ENCODE results near the gene ZNF273.
A peak's percentile ranks its signal among the peaks of the same experiment; 100 is the strongest.

The ZNF273 gene

DNA sequence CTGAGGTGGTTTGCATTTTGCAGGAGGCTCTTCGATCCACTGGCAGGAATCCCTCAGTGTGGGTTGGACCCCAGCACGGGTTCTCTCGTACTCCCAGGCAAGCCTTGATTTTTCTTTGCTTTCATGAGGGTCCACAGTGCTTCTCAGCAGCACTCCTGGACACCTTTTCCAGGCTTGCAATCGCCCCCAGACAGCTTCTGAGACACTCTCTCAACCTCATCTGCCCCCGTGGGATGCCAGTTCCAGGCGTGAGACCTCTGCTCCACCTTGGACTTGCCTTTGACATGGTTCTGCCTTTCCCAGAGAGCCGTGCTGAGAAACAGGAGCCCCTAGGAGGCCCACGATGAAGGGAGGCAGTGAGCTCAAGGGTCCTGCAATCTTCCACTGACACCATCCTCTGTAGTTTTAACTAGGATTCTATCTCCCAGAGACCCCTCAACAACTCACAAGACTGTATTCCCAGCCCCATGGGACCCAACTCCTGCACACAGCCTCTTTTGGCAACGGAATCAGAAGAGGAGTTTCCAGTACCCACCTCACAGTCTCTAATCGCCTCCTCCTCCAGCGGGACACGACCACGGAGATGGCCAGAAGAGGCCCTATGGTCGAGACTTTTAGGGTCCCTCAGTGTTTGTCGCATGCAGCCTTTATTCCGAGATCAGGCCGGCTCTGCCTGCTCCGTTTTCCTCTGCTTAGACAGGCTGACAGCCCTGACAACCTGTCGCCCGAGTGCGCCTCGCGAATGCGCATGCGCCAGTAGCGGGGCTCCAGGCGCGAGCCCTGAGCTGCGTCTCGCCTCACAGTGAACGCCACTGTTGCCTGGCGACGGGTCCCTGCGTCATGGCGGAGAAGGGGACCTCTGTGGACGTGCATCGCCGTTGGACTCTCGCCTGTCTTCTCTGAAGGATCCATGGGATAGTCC is 26.0 kb upstream of the ZNF273 start:
- DNase-seq (ENCODE audit: low read depth in 4 of 4, low spot score in 1 of 4), result peak in 3 of 4 experiments; percentile 13 to 61 (median 57)

DNA sequence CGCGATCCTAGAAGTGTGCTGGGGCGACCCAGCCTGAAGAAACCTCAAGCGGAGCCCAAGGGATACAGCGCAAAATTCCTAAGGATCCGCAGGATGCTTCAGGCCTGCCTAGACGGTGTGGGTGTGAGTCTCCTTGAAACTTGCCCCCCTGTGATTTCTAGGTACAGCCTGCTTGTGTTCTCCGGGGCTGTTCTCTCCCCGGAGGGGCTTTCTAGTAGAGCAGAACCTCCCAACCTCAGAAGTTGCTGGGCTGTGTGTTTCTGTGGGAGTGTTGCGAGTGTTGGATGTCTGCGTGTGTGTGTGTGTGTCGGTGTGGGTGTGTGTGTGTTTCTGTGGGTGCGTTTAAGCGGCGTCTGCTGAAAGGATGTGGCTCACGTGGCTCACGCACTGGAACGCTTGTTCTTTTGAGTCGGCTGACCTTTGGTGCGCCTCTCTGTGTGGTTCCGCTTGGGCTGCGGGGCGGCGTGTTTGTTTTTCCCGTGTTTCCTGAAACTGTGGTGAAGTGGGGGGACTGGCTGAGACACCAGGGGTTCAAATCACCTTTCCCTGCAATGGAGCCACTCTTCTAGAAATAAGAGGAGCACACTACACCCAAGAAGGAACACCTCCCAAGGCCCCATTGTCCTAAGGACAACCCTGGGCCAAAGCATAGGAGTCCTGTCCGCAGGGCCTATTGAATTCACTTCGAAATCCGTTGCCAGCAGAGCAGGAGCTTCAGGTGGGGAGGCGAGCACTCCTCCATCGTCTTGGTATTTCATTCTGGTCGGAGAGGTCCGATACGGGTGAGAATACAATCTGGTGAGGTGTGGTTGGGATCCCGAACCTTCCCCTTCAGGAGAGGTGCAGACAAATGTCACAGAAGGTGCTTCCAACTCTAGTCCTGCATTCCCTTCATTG is 25.1 kb upstream of the ZNF273 start:
- DNase-seq (ENCODE audit: low read depth in 4 of 4, low spot score in 1 of 4), result no peak

DNA sequence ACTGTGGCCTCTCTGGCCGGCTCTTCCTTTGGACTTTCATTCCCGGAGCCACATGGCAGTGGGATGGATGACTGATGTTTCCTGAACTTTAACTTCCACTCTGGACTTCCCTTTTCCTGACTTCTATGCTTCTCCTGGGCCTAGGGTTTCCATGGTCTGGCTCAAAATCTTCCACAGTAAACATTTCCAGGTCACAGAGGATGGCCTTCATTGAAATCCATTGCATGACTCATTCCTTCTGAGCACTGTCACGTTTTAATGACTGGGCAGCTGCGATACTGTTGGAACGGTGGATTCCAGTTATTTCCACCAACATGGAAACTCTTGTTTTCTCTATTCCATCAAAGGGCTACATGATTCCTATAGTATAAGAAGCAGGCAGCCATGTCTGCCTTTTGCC is 24.4 kb upstream of the ZNF273 start:
- DNase-seq (ENCODE audit: low read depth in 4 of 4, low spot score in 1 of 4), result no peak

DNA sequence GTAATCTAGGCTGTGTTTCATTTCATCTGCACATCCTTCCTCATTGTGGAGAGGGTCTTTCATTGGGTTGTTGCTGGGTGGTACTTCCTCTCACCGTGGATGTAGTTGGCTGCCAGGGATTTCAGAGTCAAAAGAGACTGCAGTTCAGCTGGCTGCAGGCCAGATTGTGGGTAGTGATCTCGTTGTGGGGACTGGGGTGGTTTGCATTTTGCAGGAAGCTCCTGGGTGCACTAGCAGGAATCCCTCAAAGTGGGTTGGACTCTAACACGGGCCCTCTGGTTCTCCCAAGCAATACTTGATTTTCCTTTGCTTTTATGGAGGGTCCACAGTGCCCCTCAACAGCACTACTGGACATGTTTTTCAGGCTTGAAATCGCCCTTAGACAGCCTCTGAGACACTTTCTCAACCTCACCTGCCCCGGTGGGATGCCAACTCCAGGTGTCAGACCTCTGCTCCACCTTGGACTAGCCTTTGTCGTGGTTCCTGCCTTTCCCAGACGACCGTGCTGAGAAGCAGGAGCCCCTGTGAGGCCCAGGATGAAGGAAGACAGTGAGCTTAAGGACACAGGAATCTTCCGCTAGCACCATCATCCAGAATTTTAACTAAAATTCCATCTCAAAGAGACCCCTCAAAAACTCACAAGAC is 23.9 kb upstream of the ZNF273 start:
- no peak for DNase-seq (ENCODE audit: low read depth in 4 of 4, low spot score in 1 of 4)

DNA sequence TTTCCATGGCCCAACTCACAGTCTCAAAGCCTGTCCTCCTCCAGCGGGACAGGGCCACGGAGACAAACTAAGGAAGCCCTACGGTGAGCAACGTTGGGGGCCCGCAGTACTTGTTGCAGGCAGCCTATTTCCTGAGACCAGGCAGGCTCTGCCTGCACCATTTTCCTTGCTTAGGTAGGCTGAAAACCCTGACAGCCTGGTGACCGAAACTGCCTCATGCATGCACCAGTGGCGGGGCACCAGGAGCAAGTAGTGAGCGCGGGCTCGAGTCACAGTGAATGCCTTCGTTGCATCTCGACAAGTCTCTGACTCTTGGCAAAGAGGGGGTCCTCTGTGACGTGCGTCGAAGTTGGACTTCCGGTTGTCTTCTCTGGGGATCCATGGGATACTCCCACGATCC is 23.3 kb upstream of the ZNF273 start:
- DNase-seq (ENCODE audit: low read depth in 4 of 4, low spot score in 1 of 4), result no peak

DNA sequence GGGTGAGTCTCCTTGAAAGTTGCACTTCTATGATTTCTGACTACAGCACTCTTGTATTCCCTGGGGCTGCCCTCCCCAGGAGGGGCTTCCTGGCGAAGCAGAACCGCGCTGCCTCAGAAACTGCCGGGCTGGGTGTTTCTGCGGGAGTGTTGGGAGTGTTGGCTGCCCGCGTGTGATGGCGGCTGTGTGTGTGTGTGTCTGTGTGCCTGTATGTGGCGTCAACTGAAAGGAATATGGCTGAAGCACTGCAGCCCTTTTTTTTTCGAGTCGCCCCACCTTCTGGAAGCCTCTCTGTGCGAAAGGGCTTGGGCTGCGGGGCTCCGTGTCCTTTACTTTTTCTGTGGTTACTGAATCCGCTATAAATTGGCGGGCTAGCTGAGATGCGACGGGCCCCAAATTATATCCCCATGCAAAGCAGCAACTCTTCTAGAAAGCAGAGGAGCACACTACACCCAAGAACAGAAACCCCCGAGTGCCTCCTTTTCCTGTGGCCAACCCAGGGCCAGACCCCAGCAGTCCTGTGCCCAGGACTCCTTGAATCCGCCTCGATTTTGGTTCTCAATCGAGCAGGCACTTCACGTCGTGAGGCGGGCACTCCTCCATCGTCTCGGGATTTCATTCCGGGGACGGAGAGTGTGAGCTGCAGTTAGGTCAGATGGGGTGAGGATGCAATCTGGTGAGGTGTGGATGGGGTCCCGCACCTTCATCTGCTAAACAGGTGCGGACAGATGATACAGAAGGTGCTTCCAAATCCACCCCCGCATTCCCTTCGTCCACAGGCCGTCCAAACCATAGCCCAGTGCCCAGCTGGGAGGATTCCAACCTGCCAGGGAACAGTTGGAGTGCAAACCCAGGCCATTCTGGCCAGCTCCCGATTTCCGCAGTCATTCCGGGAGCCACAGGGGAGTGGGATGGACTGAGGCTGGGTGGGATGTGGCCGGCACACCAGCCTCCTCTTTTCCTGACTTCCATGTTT is 22.5 kb upstream of the ZNF273 start:
- no peak for DNase-seq (ENCODE audit: low read depth in 4 of 4, low spot score in 1 of 4)

DNA sequence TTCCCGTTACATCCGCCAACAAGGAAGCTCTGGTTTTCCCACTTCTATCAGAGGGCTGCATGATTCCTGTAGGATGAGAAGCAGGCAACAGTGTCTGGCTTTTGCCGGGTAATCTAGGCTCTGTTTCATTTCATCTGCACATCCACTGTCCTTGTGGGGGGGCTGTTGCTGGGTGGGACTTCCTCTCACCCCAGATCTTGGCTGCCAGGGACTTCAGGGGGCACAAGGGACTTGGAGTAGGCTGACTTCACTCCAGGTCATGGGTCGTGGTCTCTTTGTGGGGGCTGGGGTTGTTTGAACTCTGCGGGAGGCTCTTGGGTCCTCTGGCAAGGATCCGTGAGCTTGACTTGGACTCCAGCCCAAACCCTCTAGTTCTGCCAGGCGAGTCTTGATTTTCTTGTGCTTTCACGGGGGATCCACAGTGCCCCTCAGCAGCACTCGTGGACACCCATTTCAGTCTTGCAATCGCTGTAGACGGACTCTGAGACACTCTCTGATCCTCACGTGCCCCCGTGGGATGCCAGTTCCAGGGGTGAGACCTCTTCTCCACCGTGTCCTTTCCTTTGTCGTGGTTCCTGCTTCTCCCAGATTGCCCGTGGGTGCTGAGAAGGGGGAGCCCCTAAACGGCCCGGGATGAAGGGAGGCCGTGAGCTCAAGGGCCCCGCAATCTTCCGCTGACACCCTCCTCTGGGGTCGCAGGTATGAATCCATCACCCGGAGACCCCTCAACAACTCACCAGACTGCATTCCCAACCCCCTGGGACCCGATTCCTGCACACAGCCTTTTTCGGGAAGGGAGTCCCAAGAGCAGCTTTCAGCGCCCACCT is 21.4 kb upstream of the ZNF273 start:
- DNase-seq (ENCODE audit: low read depth in 4 of 4, low spot score in 1 of 4), result no peak

DNA sequence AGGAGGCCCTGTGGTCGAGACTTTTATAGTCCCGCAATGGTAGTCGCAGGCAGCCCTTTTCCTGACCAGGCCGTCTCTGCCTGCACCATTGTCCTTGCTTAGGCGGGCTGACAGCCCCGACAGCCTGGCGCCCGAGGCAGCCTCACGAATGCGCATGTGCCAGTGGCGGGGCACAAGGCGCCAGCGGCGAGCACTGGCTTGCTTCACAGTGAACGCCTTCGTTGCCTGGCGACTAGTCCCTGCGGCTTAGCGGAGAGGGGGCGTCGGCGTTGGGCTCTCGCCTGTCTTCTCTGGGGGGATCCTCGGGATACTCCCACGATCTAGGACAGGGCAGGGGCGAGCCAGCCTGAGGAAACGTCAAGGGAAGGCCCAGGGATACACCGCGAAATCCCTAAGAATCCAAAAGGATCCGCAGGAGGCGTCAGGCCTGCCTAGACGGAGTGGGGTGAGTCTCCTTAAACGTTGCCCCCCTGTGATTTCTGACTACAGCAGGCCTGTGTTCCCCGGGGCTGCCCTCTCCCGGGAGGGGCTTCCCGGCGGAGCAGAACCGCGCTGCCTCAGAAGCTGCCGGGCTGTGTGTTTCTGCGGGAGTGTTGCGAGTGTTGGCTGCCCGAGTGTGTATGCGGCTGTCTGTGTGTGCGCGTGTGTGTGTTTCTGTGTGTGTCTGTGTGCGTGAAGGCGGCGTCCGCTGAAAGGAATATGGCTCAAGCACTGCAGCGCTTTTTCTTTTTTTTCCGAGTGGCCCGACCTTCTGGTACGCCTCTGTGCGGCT is 20.5 kb upstream of the ZNF273 start:
- DNase-seq (ENCODE audit: low read depth in 4 of 4, low spot score in 1 of 4), result peak in 2 of 4 experiments; percentile 27 to 34

DNA sequence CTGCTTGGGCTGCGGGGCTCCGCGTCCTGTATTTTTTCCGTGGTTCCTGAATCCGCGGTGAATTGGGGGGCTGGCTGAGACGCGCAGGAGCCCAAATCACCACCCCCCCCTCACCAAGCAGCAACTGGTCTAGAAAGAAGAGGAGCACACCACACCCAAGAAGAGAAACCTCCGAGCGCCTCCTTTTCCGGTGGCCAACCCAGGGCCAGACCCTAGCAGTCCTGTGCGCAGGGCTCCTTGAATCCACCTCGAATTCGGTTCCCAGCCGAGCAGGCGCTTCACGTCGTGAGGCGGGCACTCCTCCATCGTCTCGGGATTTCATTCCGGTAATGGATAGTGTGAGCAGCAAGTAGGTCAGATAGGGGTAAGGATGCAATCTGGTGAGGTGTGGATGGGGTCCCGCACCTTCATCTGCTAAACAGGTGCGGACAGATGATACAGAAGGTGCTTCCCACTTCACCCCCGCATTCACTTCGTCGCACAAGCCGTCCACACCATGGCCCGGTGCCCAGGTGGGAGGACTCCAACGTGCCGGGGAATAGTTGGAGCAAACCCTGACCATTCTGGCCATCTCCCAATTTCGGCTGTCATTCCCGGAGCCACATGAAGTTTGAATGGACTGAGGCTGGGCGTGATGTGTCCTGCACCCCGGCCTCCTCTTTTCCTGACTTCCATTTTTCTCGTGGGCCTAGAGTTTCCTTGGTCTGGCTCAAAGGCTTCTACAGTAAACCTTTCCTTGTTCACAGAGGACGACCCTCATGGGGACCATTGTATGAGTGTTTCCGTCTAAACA is 19.8 kb upstream of the ZNF273 start:
- DNase-seq (ENCODE audit: low read depth in 4 of 4, low spot score in 1 of 4), result no peak

DNA sequence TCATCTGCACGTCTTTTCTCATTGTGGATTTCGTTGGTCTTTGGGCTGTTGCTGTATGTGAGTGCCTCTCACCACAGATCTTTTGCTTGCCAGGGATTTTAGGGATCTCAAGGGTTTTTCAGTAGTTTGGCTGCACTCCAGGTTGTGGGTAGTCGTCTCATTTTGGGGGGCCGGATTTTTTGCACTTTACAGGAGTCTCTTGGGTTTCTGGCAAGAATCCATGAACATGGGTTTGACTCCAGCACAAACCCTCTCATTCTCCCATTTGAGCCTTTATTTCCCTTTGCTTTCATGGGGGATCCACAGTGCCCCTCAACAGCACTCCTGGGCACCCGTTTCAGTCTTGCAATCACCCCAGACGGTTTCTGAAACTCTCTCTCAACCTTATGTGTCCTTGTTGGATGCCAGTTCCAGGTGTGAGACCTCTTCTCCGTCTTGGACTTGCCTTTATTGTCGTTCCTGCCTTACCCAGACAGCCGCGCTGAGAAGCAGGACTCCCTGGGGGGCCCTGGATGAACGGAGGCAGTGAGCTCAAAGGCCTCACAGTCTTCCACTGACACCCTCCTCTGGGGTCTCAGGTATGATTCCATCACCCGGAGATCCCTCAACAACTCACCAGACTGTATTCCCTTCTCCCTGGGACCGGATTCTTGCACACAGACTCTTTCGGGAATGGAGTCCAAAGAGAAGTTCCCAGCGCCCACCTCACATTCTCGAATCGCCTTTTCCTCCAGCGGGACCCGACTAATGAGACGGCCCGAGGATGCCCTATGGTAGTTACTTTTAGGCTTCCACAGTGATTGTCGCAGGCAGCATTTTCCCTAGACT is 18.8 kb upstream of the ZNF273 start:
- no peak for DNase-seq (ENCODE audit: low read depth in 4 of 4, low spot score in 1 of 4)

DNA sequence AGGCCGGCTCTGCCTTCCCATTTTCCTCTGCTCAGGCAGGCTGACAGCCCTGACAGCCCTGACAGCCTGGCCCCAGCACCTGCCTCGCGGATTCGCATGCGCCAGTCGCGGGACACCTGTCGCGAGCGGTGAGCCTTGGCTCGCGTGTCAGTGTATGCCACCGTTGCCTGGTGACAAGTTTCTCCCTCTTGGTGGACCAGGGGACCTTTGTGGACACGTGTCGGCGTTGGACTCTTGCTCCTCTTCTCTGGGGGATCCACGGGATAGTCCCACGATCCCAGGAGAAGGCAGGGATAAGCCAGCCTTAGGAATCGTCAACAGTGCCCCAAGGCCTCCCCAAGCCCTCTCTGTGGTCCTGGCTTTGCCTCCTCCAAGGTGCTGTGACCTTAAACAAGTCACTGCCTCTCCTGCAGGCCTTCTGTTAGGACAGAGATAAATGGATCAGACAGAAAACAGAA is 18.1 kb upstream of the ZNF273 start:
- DNase-seq (ENCODE audit: low read depth in 4 of 4, low spot score in 1 of 4), result no peak

DNA sequence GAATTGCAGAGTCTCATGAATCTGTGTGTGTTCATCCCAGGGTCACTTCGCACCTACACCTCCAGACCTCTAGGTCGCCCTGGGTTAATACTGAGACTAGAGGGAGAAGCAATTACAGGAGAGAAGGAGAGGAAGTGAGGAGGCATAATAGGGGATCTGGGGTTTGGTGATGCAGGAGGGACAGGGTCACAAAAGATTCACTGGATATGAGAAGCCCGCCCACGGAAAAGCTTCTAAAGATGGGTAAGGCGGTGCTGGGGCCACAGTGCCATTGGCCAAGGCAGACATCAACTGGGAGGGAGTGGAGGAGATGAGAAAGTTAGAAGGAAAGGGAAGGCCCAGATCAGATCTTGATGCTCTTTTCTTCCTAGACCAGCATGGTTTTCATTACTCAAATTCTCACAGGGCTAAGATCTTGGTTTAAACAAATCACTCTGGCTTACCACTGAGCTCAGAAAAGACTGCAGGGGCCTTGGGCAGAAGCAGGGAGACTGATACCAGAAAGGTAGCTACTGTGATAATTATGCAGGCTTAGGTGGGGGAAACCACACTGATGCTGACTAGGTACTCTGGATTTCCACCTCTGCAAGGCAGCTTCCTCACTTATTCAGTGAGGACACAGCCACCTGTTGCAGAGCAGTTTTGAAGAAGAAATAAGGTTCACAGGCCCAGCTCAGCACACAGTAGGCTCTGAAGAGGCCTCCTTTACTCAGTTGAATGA is 17.4 kb upstream of the ZNF273 start:
- DNase-seq (ENCODE audit: low read depth in 4 of 4, low spot score in 1 of 4), result no peak

DNA sequence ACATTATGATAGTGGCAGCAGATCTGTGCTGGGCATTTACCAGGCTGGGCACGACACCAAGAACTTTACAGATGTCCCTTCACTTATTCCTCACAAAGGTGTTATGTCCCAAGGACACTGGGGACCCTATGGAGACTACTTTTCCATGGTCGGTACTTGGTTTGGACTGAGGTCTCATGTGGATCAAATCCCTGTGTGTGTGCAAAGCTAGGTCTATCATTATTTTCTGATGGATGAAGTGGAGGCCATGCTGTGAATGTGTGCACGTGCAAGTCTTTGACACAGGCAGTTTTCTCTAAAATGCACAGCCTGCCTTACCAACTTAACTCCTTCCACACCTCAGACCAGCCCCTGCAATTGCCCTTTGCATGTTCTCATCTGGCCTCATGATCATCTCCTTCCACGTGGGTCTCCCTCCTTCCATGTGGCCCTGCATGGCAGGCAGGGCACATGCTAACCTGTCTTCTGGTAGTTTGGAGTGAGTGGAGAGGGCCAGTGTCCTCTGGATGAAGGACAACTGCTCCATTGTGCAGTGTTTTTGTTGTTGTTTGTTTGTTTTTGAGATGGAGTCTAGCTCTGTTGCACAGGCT is 16.0 kb upstream of the ZNF273 start:
- DNase-seq (ENCODE audit: low read depth in 4 of 4, low spot score in 1 of 4), result no peak

DNA sequence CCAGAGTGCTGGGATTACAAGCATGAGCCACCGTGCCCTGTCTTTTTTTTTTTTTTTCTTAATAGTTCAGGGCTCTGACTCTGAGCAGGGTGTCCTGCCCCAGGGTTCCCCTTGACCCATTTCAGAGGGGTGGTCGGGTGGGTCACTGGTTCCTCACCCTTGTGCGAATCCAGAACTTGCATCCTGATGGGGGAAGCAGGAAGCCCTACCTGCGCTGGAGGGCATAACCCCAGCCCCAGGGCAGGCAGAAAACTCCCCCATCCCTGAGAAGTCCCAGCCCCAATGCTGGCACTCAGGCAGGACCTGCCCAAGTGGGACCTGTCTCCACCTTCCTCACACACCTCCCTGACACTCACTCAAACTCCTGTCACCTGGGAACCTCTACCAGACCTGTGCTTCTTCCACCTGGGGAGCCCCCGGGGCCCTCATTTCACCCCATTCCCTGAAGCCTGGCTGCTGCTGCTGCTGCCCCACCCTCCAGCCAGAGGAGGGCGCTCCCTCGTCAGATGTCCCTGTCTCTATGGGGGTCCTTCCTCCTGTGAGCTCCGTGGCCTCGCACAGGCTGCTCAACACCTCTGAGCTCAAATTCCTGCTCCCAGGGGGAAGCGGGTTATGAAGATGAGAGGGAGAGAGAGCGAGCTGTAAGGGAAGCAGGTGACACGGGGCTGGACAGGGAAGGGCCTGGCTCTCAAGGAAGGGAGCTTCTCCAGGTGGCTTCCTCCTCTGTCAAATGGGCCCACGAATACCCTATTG is 15.1 kb upstream of the ZNF273 start:
- peak in 1 of 4 experiments; percentile 18 for DNase-seq (ENCODE audit: low read depth in 4 of 4, low spot score in 1 of 4)

DNA sequence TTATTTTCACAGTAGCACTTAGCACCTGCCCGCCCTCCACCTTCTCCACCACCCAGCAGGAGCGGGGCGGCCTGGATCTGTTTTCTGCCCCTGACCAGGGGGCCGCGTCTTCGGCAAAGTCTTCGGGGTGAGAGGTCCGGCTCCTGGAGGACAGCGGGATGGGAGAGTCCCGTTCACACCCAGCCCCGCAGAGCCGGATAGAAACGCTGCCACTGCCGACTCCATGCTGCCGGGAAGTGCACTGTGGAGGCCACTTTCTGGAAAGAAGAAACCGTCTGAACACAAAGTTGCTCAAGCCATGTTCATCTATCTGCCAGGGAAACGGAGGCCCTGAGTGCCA is 14.5 kb upstream of the ZNF273 start:
- peak in 1 of 4 experiments; percentile 5 for DNase-seq (ENCODE audit: low read depth in 4 of 4, low spot score in 1 of 4)

Measured in stimulated activated CD4-positive, alpha-beta T cell treated with anti-CD3 and anti-CD28 coated beads, Interleukin-1b, Interleukin-23, amount 100 ng/mL, for 24 hours (primary cell).